GM12873 (cell line): ENCODE data around the gene MAGEF1.

ENCODE experiments used
- CTCF ChIP-seq: IDR thresholded peaks from 2 replicates; pipeline ENCODE4 v1.5.1; 2012; ENCODE audit warnings: low read depth, mild to moderate bottlenecking, moderate library complexity, low read length, control low read depth; ENCODE audit not compliant: insufficient read depth; ENCODE audit errors: missing control alignments

MAGEF1 gene

GRCh38 chr3:184683234-184683633 is 28.6 kb downstream of the MAGEF1 start:
- no peak for TF ChIP-seq CTCF

- TF ChIP-seq CTCF, result no peak
Observed at GRCh38 chr3:184682671-184683070, 29.2 kb downstream of the MAGEF1 start.

DNA sequence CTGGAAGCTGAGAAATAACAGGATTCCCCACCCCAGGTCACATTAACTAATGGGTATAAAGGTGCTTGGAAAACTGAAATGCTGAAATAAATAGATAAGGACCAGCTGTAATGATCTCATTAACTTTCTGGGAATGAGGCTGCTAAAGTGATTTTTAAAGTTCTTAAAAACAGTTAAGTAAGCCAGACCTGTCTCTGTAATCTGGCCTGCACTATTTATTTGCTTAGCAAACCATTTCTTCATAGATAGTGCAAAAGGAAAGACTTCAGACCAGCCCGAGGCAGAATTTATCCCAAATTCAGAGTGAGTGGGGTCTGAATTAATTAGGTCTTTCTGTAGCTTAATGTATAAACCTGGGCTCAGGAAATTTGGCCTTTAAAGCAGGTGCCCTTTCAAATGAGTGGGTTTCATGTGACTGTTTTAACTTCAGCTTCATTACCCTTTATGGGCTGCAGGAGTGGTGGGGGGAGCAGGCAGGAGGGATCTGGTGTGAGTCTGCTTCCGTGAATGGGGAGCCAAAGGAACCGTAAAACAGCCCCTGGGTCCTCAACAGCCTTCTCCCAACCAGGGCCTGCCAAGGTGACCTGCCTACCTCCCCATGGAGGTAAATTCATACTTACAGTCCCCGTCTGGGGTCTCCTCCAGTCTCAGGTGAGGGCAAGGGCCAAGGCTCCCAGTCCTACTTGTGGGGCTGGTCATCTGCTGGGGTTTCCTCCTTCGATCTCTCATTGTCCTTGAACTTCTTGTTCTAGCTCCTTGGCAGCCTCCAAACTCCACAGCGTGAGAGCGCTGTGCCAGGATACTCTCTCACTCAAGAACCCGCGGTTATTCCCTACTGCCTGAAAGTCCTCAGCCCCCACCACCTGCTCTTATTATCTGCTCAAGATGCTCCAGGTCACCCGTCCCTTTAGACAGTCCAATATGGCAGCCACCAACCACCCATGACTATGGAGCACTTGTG is 31.2 kb downstream of the MAGEF1 start:
- no peak for TF ChIP-seq CTCF

DNA sequence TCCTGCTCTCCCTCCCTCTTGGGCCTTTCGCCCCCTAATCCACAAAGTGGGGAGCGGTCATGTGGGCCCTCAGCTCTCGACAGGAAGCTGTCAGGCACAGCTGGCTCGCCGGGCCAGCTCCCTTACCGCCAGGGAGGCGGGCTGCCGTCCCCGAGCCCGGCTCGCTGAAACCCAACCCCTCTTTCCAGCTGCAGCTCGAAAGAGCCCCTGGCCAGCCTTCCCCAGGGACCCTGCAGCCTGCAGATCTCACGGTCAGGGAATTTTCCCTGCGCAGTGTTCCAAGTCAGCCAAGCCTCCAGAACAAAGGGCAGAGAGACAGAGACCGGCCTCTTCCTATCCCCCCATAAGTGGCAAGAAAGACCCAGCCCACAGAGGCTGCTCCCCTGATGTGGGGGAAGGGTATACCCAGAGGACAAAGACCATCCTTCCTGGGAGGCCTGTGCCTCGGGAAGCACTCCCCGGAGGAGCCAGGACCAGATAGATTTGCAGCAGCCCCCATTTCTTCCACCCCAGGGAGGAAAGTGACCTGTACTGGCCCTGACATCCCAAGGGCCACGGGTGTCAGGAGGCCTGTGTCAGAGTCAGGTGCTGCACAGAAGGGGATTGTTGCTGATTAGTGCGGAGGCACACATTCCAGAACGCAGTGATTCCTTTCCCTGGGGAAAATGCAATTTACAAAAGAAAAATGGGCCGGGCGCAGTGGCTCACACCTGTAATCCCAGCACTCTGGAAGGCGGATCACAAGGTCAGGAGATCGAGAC is 32.6 kb downstream of the MAGEF1 start:
- no peak for TF ChIP-seq CTCF

DNA sequence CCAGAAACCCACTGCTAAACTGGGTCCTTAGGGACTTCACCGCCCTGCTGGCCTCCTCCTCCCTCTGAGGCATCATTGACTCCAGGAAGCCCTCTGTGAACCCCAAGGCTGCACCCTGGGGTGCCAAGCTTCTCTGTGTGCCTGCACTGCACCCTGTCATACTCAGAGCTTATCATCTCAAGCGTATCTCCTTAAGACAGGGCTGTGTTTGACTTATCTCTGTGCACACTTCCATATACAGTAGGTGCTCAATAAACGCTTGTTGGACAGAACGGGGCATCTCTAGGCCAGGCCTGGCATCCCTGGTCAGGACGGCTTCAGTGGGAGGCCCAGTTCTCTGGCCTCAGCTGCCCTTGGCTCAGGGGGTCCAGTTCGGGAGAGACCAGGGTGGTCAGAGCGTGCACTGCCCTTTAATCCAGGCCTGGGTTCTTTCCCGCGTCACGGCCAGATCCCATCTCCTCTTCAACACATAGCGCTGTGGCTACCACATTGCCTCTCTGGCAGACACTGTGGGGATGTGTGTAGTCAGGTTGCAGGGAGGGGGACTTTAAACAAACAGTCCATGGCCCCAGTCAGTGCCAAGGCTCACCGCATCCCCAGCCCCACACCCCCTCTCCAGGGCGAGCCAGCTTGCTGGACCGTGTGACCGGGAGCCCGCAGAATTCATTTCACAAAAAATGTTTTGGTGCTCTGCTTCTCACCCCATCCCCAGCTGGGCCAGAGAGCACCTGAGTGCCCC is 33.4 kb downstream of the MAGEF1 start:
- TF ChIP-seq CTCF, result no peak

GRCh38 chr3:184677344-184678316 is 34.2 kb downstream of the MAGEF1 start:
- no peak for TF ChIP-seq CTCF
